T47D (cell line): ENCODE measurements around the gene SHLD1.
"Not testable (repeated sequence)": the region's sequence is repeated elsewhere in the genome, so short reads cannot be mapped to it uniquely, and the experiment has no call there.

Experiments used
- DNase-seq, 2 experiments: peaks; one replicate each; pipeline versions ENCODE4 v3.0.0 to v3.0.0-alpha.2; 2011 to 2012; ENCODE audit warnings: low read depth in 1 of 2, low spot score in 1 of 2
- JUND ChIP-seq: IDR thresholded peaks from 2 replicates; pipeline ENCODE4 v1.6.1; 2012; ENCODE audit warnings: low read depth
- in situ Hi-C: cut with HindIII; loops from 2 replicates; pipeline ENCODE4 v1.10.0; 2016; ENCODE audit warnings: low sequenced_read_pairs, low pct_unique_long_range_greater_than_20kb

Gene SHLD1

GRCh38 chr20:5720696-5721095 lies 29.5 kb upstream of the SHLD1 start:
- no peak for TF ChIP-seq JUND
- DNase-seq = no peak
- in situ Hi-C loops = no loop called here

DNA sequence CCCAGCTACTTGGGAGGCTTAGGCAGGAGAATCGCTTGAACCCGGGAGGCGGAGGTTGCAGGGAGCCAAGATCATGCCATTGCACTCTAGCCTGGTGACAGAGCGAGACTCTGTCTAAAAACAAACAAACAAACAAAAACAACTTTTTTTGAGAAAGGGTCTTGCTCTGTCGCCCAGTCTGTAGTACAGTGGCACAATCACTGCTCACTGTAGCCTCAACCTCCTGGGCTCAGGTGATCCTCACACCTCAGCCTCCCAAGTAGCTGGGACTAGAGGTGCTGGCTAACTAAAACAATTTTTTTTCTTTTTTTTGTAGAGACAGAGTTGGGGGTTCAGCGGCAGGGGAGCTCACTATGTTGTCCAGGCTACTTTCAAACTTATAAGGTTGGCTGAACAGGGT lies 28.8 kb upstream of the SHLD1 start:
- DNase-seq = not testable (repeated sequence)

GRCh38 chr20:5722927-5723326 lies 27.3 kb upstream of the SHLD1 start:
- in situ Hi-C loops = no loop called here
- no peak for DNase-seq
- no peak for TF ChIP-seq JUND

More for the DNA sequence above, 28.8 kb upstream of the SHLD1 start:
- in situ Hi-C loops = not testable (repeated sequence)

- in situ Hi-C loops, DNase-seq: not testable (repeated sequence)
Measured at GRCh38 chr20:5725183-5725463, 25.1 kb upstream of the SHLD1 start.

DNA sequence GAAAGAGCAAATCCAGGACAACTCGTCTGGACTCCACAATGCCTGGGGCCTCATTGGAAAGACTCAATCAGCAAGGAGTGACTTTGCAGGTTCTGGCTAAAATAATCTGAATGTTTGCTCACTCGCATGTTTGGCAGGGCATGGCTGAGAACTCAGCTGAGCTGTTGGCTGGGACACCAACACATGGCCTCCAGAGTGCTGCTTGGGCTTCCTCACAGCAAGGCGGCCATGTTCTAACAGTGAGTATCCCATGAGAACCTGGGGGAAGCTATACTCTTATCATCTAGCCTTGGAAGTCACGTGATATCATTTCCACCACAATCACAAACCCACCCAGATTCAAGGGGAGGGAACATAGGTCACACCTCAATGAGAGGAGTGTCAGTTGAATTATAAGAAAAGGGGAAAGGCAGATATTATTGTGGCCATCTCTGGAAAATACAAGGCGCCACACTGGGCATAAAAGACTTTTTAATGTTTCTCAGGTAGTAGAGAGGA lies 23.1 kb upstream of the SHLD1 start:
- TF ChIP-seq JUND = no peak
- in situ Hi-C loops = no loop called here
- DNase-seq = peak in 1 of 2 experiments; percentile 61

- DNase-seq = no peak
- TF ChIP-seq JUND = no peak
- in situ Hi-C loops = no loop called here
Measured at GRCh38 chr20:5729348-5729747, 20.9 kb upstream of the SHLD1 start.

GRCh38 chr20:5730131-5730530 lies 20.1 kb upstream of the SHLD1 start:
- in situ Hi-C loops = no loop called here
- no peak for TF ChIP-seq JUND
- DNase-seq = no peak

DNA sequence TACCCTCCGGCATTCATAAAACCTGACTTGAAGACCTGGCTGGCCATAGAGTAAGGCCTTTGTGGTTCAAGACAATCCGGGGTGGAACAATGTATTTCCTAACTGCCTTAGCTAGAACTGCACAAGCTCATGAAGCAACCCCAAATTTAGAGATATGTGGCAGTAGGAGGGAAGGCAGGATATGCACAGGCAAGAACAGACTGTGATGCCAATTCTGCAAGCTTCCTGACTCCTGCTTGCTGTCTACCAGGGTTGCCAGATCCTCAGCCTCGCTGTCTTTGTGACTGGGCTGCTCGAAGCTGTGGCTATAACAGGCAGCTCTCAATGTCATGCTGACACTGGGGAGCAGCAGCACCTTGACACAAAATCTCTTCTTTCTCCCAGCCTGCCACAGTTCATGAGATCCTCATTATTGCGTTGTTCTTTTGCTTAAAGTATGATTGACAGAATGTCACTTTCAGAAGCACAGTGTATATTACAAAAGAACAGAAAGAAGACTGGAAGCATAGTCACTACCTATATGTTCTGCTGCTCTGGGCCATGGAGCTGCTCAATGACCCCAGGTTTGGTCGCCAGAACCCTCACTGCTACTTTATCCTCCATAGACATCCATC lies 18.3 kb upstream of the SHLD1 start:
- in situ Hi-C loops = no loop called here
- no peak for DNase-seq
- TF ChIP-seq JUND = no peak

DNA sequence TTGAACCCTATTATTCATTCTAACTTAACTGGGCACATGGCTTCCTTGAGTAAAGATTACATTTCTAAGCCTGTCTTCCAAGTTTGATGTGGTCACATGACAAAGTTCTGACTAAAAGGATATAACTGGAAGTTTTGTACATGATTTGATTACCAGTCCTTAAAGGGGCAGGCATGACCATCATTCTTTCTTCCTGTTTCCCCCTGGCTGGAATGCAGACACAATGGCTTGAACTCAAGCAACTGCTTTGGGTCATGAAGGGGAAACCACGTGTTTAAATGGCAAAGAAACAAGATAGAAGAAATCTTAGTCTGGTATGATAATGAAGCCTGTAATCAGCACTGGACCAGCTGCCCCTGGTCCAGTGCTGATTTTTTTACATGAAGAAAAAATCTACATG lies 15.6 kb upstream of the SHLD1 start:
- TF ChIP-seq JUND = no peak
- DNase-seq = no peak
- in situ Hi-C loops = no loop called here

- in situ Hi-C loops = no loop called here
- no peak for TF ChIP-seq JUND
- DNase-seq = no peak
Measured at GRCh38 chr20:5735845-5736510, 14.2 kb upstream of the SHLD1 start.

DNA sequence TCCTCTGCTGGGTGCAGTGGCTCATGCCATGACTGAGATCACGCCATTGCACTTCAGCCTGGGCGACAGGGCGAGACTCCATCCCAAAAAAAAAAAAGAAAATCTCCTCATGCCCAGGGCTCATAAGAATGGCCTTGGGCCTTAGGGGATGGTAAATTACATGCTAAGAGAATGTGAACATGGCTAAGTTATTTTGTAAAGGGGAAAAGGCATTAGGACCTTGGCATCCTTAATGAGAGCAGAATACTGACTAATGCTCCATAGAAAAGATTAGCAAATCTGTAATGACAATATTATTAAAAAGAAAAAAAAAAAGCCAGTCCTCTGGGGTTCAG lies 12.6 kb upstream of the SHLD1 start:
- in situ Hi-C loops = no loop called here

DNA sequence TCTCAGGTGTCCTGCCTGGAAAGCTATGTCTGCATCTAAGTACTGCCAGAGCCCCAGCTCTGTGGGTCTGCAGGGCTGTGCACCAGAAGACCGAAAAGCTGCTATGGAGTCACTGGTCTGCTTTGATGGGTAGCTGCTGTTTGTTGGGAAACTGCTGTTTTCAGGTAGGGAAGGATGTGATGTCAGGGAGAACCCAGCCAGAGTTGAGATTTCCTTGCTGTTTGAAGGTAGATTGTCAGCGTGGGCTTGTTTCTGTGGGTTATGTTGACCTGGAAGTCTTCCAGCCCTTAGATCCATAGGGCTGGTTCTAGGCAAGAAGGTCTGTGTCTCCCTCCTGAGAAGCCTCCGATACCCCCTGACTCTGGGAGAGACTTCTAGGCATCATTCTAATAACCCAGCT lies 12.2 kb upstream of the SHLD1 start:
- DNase-seq = no peak
- TF ChIP-seq JUND = no peak
- in situ Hi-C loops = no loop called here

More for the DNA sequence above, 12.6 kb upstream of the SHLD1 start:
- DNase-seq = no peak
- no peak for TF ChIP-seq JUND

DNA sequence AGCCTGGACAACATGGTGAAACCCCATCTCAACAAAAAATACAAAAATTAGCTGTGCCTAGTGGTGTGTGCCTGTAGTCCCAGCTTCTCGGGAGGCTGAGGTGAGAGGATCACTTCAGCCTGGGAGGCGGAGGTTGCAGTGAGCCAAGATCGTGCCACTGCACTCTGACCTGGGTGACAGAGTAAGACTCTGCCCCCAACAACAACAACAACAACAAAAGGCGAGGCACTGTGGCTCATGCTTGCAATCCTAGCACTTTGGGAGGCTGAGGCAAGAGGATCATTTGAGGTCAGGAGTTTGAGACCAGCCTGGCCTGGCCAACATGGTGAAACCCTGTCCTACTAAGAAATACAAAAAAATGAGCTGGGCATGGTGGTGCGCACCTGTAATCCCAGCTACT lies 9.6 kb upstream of the SHLD1 start:
- DNase-seq, in situ Hi-C loops: not testable (repeated sequence)

DNA sequence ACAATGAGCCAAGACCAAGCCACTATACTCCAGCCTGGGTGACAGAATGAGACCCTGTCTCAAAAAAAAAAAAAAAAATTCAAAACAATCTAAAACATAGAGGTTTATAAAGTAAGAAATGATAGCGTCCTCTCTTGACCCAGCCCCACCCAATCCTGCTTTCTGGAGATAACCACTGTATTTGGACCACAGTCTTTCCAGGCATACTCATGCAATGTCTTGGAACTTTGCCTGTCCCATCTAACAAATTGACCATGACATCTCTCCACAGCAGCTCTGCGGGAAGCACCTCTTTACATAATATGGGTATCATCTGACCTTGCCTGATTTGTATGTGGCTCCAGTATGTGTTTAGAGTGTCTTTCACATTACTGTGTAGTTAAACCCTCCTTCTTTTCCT lies 9.1 kb upstream of the SHLD1 start:
- in situ Hi-C loops = no loop called here
- no peak for TF ChIP-seq JUND
- no peak for DNase-seq
